HG03442 (cell line): ENCODE measurements around the gene TBC1D16.
"Not testable (repeated sequence)": the region's sequence is repeated elsewhere in the genome, so short reads cannot be mapped to it uniquely, and the experiment has no call there.

Experiments
- ATAC-seq: cut with Tn5 transposase; IDR thresholded peaks from one replicate; pipeline ENCODE4 v1.9.1; 2021; ENCODE audit warnings: mild to moderate bottlenecking, moderate library complexity; ENCODE audit not compliant: unreplicated experiment

TBC1D16 gene

GRCh38 chr17:80005360-80006338 is 30.0 kb downstream of the TBC1D16 start:
- no peak for ATAC-seq

GRCh38 chr17:80003969-80004368 is 31.7 kb downstream of the TBC1D16 start:
- no peak for ATAC-seq

DNA sequence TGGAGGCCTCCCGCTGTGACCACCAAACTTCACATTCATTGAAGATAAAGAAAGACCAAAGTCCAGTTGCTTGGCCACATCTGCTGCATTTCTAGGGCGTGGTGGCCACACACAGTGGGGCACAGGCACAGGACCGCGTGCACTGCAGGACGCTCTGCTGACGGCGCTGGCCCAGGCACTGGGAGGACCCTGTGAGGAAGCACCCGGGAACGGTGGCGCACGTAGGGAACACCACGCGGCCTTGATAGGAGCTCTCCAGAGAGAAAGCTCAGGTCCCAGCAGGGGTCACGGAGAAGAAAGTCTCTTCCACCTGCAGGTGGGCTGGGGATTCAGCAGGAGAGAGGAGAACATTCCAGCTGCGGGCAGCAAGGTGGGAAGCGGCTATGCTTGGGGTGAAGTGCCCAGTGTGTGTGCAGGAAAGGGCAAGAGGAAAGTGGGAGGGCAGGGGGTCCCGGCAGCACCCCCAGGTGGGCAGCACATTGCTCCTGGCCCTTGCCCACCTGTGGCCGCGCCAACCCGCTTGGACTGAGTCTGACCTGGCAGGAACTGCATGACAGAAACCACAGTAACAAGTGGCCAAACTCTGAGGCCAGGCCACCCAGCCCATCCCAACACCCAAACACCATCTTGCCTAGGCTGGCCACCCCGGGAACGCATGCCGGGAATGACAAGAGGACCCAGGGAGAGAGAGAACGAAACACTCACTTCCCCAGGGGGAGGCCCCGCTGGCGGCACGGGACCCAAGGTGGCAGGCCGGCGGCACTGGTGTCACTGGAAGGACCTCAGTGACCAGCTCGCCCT is 32.8 kb downstream of the TBC1D16 start:
- no peak for ATAC-seq

DNA sequence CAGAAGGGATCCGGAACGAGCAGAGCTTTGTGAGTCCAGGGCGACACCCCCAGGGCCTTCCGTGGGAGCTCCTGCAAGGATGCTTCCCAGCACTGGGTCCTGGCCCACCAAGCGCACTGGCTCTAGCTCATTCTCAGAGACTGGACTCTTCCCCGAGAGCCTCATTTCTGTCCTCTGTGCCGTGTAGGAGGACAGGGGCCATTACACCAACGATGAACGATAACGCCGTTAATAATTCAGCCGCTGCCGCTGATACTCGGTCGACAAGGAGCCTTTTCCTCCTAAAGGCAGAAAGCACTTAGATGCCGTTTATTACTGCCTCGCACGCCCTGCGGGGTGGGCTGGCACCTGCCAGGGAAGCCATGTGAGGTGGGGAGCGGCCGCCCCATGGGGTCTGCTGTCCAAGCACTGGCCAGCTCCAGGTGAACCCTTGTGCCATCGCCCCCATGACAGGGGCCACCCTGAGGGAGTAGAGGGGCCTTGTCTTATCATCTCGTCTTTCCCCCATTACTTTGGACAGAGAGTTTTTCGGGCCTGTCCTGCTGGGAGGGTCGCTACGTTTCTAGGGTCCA is 33.5 kb downstream of the TBC1D16 start:
- ATAC-seq, result no peak

DNA sequence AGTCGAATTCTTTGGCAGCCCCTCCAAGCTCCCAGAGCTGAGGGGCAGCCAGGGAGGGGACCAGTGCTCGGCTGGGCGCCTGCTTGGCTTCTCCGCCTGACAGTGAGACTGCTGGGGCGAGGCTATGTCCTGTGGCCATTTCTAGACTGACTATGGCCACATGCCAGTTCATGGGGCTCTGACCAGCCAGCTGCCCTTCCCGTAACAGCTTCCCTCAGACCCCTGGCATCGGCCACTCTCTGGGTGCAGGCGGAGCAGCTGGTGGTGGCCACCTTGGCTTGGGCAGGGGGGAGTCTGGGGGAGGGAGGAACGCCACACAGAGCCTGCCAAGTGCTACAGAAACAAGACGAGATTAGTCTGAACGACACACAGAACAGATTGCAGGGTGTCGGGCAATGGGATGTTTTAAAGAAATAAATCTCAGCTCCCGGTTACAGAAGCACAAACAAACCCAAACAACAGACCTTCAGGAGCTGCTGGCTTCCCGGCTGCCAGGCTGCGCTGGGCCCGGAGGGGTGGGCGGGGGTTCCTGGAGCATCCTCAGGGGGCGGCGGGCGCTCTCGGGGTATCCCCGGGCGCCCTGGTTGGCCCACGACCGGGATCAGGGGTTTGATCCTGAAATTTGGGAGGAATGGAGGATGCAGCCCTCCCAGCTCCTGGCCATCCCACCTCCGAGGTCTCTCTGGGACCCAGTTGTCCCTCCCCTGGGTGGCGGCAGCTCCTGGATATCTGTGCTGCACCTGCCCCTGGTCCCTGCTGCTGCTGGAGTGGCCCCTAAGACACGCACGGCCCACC is 34.5 kb downstream of the TBC1D16 start:
- ATAC-seq, result no peak

GRCh38 chr17:80000136-80000535 is 35.5 kb downstream of the TBC1D16 start:
- no peak for ATAC-seq

- no peak for ATAC-seq
These were observed 38.5 kb downstream of the TBC1D16 start for GRCh38 chr17:79997011-79997660.

DNA sequence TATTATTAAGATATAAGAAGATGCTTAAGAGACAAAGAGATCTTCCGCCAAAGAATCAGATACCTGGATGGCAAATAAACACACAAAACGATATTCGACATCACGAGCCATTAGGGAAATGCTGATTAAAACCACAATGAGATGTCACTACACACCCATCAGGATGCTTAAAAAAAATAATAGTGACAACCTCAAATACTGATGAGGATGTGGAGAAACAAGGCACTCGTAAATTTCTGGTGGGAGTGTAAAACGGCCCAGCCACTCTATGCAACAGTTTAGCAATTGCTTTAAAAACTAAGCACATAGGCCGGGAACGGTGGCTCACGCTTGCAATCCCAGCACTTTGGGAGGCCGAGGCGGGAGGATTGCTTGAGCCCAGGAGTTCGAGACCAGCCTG is 39.4 kb downstream of the TBC1D16 start:
- ATAC-seq, result no peak

DNA sequence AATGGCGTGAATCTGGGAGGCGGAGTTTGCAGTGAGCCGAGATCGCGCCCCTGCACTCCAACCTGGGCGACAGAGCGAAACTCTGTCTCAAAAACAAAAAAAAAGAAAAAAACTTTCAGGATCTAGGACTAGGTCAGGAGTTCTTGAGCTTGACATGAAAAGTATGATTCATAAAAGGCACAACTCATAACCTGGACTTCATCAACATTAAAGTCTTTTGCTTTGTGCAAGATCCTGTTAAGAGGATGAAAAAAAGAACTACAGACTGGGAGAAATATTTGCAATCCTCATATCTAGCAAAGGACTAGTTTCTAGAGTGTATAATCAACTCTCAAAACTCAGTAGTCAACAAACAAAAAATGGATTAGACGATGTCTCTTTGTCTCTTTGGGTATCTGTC is 40.0 kb downstream of the TBC1D16 start:
- no peak for ATAC-seq

- ATAC-seq, result no peak
These were observed 41.1 kb downstream of the TBC1D16 start for GRCh38 chr17:79994602-79995001.

DNA sequence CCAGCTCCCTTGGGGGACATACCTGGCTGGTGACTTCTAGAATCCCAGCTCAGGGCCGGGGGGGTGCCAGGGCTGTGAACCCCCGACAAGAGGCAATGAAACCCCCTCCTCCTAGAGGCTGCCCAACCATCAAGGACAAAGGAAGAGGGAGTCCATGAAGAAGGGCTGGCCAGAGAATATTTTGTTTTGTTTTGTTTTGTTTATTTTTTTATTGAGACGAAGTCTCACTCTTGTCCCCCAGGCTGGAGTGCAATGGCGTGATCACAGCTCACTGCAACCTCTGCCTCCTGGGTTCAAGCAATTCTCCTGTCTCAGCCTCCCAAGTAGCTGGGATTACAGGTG is 41.5 kb downstream of the TBC1D16 start:
- not testable (repeated sequence) for ATAC-seq

DNA sequence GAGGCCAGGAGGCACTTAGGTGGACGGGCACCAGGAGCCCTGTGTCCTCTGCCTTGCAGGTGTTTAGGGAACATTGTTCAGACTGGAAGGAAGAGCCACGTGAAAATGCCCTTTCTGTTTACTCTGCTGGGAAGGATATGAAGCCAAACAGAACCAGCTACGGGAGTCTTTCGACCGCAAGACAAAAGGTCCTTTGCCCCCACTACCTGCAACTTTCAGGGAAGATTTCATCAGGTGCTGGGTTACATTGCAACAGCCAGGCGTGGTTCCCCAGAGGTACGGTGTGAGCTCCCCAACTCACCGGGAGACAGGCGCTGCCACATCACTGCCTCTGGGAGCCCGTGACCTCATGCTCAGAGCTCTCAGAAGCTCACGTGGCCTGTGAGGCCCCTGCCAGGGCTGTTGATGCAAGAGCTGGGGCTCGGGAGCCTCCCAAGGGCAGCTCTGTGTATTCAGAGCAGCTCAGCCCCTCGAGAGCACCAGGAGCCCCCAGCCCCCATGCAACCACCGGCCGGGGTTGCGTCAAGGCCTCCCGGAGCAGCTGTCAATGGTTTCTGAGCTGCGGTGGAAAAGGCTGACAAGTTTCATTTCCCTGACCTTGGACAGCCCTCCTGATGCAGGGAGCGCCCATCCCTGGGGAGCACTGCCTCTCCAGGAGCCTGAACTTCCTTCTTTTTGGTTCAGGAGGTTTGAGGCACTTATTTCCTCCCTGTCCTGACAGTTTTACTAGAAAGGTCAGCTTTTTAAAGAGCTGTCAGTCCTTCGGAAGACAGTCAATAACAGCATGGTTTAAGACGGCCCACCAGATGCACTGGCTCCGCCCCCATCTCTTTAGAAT is 42.1 kb downstream of the TBC1D16 start:
- ATAC-seq, result no peak

- ATAC-seq, result no peak
These were observed 42.9 kb downstream of the TBC1D16 start for GRCh38 chr17:79992649-79993389.

GRCh38 chr17:79991924-79992648 is 43.6 kb downstream of the TBC1D16 start:
- ATAC-seq, result no peak

DNA sequence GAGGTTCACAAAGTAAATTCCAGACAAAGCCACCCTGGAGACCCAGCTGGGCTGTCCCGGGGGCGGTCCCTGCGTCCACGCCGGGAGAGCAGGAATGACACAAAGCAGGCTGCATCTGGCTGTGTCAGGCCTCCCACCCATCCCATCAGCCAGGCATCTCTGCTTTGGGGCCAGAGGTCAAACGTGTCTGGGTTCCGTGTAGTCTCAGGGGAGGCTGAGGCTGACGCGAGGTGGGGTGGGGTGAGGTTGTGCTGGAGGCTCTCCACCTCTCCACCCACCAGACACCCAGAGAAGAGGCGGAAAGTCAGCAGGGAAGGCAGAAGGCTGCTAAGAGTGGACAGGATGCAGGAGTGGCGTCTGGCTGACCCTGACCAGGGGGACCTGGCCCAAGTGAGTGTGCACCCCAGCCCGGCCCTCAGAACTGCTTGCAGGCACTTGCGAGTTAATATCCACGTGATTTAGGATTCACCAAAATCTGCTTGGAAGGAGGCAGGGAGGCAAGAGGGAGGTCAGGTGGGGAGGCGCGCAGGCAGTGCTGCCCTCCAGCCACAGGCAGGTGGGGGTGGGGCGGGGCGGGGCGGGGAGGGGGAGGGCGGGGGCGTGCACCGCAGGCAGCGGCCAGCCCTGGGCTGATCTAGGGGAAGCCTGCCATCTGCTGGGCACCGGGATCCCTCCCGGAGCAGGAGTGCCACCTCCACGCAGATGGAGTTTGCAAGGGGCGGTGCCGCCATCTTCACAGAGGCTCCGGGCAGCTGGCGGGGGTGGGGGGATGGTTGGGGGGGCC is 44.3 kb downstream of the TBC1D16 start:
- ATAC-seq, result no peak

GRCh38 chr17:79990704-79991103 is 45.0 kb downstream of the TBC1D16 start:
- ATAC-seq, result no peak

DNA sequence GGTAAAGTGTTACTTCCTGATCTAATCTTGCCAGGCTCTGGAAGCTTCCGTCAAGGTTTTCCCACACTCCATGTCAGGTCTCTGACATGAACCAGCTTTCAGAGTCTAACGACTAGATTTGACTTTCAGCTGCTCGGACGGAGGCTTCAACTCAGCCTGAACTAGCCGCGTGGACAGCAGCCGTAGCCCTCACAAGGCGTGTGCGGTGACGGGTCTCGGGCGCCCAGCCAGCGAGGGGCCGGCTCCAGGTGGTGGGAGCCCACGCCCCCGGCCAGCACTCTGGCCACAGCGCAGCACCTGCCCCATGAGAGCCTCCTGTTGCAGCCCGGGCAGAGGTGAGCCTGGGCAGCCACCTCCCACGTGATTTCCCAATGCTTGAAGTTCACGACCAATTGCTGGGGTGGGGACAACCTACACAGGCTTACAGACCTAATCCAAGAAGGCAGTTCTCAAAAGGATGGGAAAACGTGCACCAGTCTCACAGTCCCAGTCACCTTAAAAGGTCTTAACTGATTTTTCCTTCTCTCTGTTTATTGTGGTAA is 45.5 kb downstream of the TBC1D16 start:
- ATAC-seq, result no peak
